Stimulated activated naive CD8-positive, alpha-beta T cell treated with anti-CD3 and anti-CD28 coated beads, Interleukin-15, amount 100 ng/mL, for 72 hours (primary cell): ENCODE measurements around the gene ELP5.

Source experiments
- ATAC-seq: fragments of 150-1000 bp; cut with Tn5 transposase; 2 replicates; pipeline ENCODE4 v1.10.0; 2021; ENCODE audit warnings: mild to moderate bottlenecking, moderate library complexity
- DNase-seq, 2 donors: peaks; one replicate each; pipeline ENCODE4 v3.0.0; 2021 to 2022
- H3K27ac Mint-ChIP-seq, 2 donors: one replicate each; pipeline ENCODE4 v1.8.0; 2022; ENCODE audit warnings: mild to moderate bottlenecking in 2 of 2, mixed read lengths in 2 of 2, moderate library complexity in 2 of 2
- H3K27me3 Mint-ChIP-seq: one replicate; pipeline ENCODE4 v1.8.0; 2022; ENCODE audit warnings: mixed read lengths
- H3K4me1 Mint-ChIP-seq: one replicate; pipeline ENCODE4 v1.8.0; 2022; ENCODE audit warnings: mild to moderate bottlenecking, mixed read lengths
- H3K4me3 Mint-ChIP-seq, 2 donors: one replicate each; pipeline ENCODE4 v1.8.0; 2022; ENCODE audit warnings: mild to moderate bottlenecking in 2 of 2, mixed read lengths in 2 of 2, moderate library complexity in 1 of 2
- H3K9me3 Mint-ChIP-seq, 2 donors: one replicate each; pipeline ENCODE4 v1.8.0; 2022; ENCODE audit warnings: mixed read lengths in 2 of 2

ELP5 gene

DNA sequence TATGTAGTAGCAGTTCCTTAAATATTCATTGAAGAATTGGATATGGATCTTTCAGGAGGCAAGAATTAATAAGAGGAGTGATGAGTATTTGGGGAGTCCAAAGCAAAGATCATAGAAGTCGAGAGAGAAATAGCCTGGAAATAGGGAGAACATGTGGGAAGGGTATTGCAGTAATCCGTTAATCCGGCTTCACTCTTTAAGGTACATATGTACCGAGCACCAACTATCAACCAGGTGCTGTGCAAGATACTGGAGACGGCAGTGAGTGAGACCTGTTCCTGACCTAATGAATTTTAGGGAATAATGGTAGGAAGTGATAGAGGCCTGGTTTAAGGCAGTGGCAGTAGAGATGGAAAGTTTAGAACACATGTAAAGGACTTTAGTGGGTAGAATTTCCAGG, 1.1 kb downstream of the ELP5 start:
- Mint-ChIP-seq H3K27ac (peak overlapping the region; percentile 98 to 100), H3K27me3 (no peaks in the 10 kb centered on the region), H3K4me3 (peak overlapping the region; percentile 94 to 99), H3K4me1 (peaks cover 51% of the 10 kb centered on the region), H3K9me3 (no peaks in the 10 kb centered on the region)
- no peak for ATAC-seq
- no peak for DNase-seq

DNA sequence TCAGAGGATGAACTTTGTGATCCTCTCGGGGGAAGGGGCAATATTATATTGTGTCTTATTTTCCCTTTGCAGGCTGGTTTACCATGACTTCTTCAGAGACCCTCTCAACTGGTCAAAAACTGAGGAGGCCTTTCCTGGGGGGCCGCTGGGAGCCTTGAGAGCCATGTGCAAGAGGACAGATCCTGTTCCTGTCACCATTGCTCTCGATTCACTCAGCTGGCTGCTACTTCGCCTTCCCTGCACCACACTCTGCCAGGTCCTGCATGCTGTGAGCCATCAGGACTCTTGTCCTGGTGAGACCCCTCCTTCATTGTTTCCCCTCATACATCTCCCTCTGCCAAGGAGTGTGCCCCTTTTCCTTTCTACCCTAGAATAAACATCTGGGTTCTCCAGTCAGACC, 2.5 kb downstream of the ELP5 start:
- Mint-ChIP-seq H3K4me1 (peaks cover 52% of the 10 kb centered on the region), H3K27ac (peak overlapping the region; percentile 14 to 79), H3K4me3 (peak overlapping the region in 1 of 2 donors; percentile 43), H3K27me3 (no peaks in the 10 kb centered on the region), H3K9me3 (no peaks in the 10 kb centered on the region)
- ATAC-seq (no peak), DNase-seq (no peak)

DNA sequence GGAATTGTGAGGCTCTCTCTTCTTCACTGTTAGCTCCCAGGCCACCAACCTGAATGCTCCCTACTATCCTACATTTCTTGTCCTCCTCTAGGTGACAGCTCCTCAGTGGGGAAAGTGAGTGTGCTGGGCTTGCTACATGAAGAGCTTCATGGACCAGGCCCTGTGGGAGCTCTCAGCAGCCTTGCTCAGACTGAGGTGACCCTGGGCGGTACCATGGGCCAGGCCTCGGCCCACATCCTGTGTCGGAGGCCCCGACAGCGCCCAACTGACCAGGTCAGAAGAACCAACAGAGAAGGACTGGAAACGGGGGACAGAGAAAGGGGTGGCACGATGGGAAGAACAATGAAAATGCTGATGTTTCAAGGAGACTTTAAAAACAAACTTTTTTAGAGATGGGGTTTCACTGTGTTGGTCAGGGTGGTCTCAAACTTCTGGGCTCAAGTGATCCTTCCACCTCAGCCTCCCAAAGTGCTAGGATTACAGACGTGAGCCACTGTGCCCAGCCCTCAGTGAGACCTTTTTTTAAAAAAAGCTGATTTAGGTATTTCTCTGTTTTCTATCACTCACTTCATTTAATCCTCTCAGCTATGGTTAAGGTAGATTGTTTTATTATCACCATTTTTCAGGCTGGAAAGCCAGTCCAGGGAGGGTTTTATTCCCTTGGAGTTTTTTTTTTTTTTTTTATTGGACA, 4.9 kb downstream of the ELP5 start:
- Mint-ChIP-seq H3K27ac (no peak overlapping the region), H3K9me3 (no peaks in the 10 kb centered on the region), H3K4me3 (no peak overlapping the region), H3K27me3 (peaks cover 3% of the 10 kb centered on the region), H3K4me1 (peaks cover 60% of the 10 kb centered on the region)
- ATAC-seq (no peak), DNase-seq (no peak)

DNA sequence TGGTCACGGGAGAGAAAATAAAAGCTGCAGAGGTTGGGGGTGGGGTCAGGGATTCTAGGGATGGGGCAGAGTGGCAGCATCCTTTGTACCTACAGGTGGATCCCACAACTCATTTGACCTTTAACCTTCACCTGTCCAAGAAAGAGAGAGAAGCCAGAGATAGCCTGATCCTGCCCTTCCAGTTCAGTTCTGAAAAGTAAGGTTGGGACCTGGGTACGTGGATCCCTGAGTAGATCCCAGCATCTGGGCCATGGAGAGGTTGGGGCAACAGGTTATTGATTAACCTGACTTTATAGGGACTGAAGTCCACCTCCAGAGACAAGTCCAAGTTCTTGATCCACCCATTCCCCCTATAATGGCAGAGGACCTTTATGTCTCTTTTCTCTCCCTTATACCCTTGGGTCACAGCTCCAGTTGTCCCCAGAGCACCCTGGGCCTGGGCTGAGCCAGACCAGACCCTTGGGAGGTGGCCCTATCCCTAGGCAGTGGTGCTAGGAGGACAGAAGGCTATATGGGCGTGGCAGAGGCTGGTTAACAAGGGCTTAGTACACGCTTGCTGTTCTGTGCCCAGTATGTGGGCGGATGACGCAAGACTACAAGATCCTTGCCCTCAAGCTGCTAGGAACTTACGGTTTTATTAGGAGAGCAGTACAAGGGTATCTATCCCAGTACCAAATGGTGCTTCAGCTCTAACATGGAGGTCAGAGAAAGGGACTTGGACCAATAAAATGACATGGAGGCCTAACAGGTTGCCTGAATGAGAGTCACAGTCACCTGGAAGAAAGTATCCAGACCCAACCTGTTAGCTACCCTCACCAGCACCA, 6.9 kb downstream of the ELP5 start:
- H3K27me3 Mint-ChIP-seq = peaks cover 23% of the 10 kb centered on the region
- H3K27ac Mint-ChIP-seq = peak overlapping the region in 1 of 2 donors; percentile 68
- H3K4me1 Mint-ChIP-seq = peaks cover 62% of the 10 kb centered on the region
- H3K4me3 Mint-ChIP-seq = peak overlapping the region in 1 of 2 donors; percentile 25
- ATAC-seq (no peak), DNase-seq (no peak)
- H3K9me3 Mint-ChIP-seq = no peaks in the 10 kb centered on the region

DNA sequence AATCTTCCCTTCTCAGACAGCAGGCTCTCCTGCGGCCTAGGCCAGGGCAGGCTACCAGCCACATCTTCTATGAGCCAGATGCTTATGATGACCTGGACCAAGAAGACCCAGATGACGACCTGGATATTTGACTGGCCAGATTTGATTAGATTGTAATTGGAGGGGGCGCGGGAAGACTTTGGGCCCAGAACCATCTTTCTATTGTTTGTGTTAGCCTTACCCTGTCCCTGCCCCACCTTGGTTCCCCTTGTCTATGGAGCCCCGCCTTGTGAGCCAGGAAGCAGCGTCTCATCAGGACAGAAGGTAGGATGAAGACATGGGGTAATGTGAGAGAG, 7.5 kb downstream of the ELP5 start:
- DNase-seq (no peak), ATAC-seq (no peak)
- H3K4me3 Mint-ChIP-seq = peak overlapping the region in 1 of 2 donors; percentile 25
- peaks cover 28% of the 10 kb centered on the region for H3K27me3 Mint-ChIP-seq
- no peaks in the 10 kb centered on the region for H3K9me3 Mint-ChIP-seq
- H3K4me1 Mint-ChIP-seq = peaks cover 59% of the 10 kb centered on the region
- H3K27ac Mint-ChIP-seq = peak overlapping the region in 1 of 2 donors; percentile 81

DNA sequence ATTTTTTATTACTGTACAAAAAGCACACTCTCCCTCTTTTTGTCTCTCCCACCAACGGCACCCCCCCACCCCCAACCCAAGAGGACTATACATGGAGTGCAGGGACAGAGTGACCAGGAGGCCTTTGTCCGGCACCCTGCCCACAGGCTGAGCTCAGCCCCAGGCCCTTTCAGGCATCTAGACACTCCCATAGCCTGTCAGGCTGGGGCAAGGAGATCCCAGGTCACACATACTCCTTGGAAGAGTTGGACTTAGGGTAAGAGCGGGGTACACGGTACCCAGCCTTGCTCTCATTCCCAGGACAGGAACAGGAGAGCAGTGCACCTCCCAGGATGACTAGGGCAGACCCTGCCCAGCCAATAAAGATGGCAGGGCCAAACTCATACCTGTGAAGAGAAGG, 8.1 kb downstream of the ELP5 start:
- Mint-ChIP-seq H3K27ac (peak overlapping the region; percentile 64 to 78), H3K4me1 (peaks cover 54% of the 10 kb centered on the region), H3K27me3 (peaks cover 28% of the 10 kb centered on the region), H3K4me3 (peak overlapping the region; percentile 76 to 80), H3K9me3 (no peaks in the 10 kb centered on the region)
- no peak for DNase-seq
- ATAC-seq = no peak

DNA sequence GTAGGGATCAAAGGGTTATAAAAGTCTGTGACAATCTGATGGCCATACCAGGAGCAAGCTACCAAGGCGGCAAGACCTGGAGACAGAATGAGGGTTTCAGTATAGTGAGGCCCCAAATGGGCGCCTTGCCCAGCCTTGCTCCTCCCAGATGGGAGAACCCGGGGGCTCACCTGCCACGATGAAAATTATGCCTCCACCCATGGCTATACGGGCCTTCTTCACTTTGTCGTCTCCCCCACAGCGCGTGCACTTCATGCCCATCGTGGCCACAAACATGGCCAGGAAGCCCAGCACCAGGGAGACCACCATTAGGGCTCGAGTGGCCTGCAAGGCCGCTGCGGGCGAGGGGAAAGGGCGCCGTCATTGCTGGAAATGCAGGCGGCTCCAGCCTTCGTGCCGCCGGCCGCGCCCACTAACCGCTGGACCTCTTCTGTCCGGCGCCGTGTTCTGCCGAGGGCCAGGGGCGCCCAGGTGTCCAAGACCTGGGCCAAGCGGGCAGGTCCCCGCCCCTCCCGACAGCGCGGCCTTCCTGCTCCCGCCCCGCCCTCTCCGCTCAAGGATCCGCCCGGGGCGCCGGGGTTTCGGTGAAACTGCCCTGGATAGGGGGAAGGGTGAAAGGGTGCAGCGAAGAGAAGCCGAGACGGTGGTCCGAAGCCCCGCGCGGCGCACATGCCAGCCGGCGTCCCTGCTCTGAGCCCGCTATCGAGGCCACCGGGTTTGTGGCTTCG, 8.8 kb downstream of the ELP5 start:
- DNase-seq (peak in 1 of 2 donors; percentile 62), ATAC-seq (peak; percentile 77)
- H3K4me1 Mint-ChIP-seq = peaks cover 54% of the 10 kb centered on the region
- H3K4me3 Mint-ChIP-seq = peak overlapping the region; percentile 76 to 80
- peaks cover 28% of the 10 kb centered on the region for H3K27me3 Mint-ChIP-seq
- H3K27ac Mint-ChIP-seq = peak overlapping the region; percentile 64 to 91
- H3K9me3 Mint-ChIP-seq = no peaks in the 10 kb centered on the region

DNA sequence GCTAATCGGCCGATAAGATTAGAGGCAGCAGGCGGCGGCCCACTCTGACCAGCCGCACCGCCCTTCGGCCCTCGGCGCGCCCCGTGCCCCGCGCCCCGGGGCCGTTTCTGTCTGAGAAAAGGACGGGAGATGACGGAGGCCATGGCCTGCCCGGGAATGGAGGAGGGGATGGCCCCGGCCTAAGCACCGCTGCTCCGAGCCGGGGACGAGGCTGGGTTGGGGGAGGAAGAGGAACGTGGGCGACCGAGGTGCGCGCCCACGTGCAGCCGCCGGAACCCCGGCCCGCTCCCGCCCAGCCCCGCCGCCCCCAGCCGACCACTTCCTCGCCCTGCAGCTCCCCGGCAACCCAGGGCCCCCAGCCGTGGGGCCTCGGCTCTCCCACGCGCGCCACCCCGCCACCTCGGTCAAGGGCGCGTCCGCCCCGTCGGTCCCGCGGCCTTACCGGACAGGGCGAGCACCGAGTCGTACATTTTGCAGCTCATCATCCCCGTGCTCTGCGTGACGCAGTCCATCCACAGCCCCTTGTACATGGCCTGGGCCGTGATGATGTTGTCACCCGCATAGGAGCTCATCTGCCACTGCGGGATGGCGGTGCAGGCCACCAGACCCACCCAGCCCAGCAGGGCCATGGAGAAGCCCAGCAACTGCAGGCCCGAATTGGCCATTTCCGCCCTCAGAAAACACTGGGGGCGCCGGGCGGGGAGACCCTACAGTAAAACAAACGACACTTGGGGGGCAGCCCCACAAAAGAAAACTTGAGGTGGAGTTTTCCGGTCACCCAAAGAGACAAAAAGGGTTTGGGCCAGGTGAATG, 9.6 kb downstream of the ELP5 start:
- Mint-ChIP-seq H3K4me3 (peak overlapping the region; percentile 82 to 83), H3K9me3 (no peaks in the 10 kb centered on the region), H3K4me1 (peaks cover 54% of the 10 kb centered on the region), H3K27me3 (peaks cover 28% of the 10 kb centered on the region), H3K27ac (peak overlapping the region; percentile 64 to 91)
- ATAC-seq (peak; percentile 78), DNase-seq (peak in 1 of 2 donors; percentile 55)

DNA sequence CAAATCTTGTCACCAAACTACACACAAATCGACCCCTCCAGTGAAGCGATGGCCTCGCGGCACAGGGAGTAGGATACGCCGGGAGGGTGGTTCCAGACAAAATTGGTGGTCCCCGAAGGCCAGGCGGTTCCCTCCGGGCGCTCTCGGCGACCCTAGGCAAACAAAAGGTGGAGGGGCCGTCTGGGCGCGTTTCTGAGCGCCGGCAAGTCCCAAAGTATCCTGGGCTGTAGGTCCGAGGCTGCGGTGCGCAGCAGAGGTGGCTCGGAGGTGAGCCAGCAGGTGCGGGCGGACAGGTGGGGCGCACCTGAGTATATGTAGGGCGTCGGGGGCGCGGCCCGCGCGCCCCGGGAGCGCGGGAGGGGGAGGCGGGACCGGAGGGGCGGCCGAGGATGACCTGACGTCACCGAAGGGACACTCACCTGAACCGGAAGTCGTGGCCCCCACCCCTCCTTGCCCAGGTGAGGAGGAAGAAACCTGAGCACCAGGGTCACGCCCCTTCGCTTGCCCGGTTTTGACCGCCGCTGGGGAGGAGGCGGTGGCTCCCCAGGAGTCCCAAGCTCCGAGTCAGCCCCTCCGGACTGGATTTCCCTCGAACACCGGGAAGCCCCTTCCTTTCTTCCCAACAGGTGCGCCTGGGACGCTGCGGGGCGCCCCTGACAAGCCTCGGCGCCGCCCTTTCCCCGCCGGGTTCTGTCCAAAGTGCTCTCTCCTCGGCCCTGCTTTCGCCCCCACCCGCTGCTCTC, 10.3 kb downstream of the ELP5 start, which contains the start of gene CLDN7:
TSS of gene CLDN7 (minus strand) at position 287 of the 743 bp plus-strand sequence. CDS start 435 bp downstream, outside the sequence.
- Mint-ChIP-seq H3K9me3 (no peaks in the 10 kb centered on the region), H3K4me3 (peak within 1 kb of the TSS; percentile 83 to 84), H3K27ac (peak within 1 kb of the TSS; percentile 64 to 74), H3K27me3 (peaks cover 28% of the 10 kb centered on the region), H3K4me1 (peaks cover 54% of the 10 kb centered on the region)
- ATAC-seq = no peak
- DNase-seq = no peak

DNA sequence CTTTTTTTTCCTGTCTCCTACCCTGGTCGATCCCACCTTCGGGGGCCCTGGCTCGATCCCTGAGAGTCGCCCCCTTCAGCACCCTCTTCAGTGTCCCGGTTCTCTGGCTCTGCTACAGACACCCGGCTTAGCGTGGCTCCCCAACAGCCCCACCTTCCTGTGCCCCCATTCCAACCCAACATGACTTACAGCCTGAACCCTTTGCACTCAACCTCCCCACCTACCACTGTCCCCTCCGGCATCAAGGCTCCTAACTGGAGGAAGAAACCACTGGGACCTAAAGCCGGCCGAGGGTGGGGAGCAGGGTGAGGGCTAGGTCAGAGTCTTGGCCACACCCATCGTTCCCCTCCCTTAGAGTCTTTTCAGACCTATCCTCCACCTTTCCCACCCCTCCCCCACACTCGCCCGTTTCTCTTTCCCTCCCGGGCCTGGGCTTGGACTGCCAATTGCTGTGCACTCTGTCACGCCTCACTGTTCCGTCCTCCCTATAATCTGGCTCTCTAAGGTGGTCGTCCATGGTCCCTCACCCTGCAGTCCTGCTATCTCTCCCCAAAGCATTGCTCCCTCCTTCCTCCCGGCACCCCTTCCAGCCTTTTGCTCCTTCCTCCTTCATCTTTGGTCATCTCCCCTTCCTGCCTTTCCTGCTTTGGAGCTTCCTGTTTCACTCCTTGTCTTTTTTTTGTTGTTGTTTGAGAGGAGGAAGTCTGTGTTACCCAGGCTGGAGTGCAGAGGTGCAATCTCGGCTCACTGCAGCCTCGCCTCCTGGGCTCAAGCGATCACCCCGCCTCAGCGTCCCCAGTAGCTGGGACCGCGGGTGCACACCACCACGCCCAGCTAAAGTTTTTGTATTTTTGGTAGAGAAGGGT, 11.2 kb downstream of the ELP5 start:
- peak overlapping the region; percentile 70 to 84 for H3K4me3 Mint-ChIP-seq
- H3K27me3 Mint-ChIP-seq = peaks cover 28% of the 10 kb centered on the region
- H3K27ac Mint-ChIP-seq = peak overlapping the region; percentile 4 to 54
- no peak for ATAC-seq
- no peaks in the 10 kb centered on the region for H3K9me3 Mint-ChIP-seq
- peaks cover 54% of the 10 kb centered on the region for H3K4me1 Mint-ChIP-seq
- DNase-seq = no peak

DNA sequence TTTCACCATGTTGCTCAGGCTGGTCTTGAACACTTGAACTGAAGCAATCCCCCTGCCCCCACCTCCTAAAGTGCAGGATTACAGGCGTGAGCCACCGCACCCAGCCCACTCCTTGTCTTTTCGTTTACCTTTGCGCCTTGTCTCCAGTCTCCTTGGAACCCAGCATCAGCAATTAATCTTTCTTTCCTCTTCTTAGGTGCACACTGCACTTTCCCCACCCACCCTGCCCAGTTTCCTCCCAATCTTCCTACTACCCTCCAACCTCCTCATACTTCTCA, 11.7 kb downstream of the ELP5 start:
- peak overlapping the region; percentile 70 to 84 for H3K4me3 Mint-ChIP-seq
- H3K27ac Mint-ChIP-seq = no peak overlapping the region
- no peaks in the 10 kb centered on the region for H3K9me3 Mint-ChIP-seq
- no peak for ATAC-seq
- H3K27me3 Mint-ChIP-seq = peaks cover 28% of the 10 kb centered on the region
- DNase-seq = no peak
- H3K4me1 Mint-ChIP-seq = peaks cover 50% of the 10 kb centered on the region

DNA sequence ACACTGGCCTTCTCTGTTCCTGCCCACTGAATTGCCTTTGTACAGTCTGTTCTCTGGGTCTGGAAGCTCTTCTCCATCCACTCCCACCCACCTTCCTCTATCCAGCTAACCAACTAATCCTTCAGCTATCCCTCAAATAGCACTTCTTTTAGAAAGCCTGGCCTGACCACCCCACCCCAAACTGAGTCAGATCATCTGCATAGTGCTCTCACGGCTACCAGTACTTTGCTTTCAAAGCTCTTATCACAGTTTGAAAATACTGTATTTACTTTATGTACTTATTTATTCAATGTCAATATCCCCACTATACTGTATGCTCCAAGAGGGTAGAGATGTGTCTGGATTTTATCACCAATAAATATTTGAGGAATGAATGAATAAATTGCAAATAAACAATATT, 14.8 kb downstream of the ELP5 start:
- DNase-seq (no peak), ATAC-seq (no peak)
- Mint-ChIP-seq H3K4me3 (no peak overlapping the region), H3K4me1 (peaks cover 25% of the 10 kb centered on the region), H3K27ac (no peak overlapping the region), H3K9me3 (no peaks in the 10 kb centered on the region), H3K27me3 (peaks cover 26% of the 10 kb centered on the region)

DNA sequence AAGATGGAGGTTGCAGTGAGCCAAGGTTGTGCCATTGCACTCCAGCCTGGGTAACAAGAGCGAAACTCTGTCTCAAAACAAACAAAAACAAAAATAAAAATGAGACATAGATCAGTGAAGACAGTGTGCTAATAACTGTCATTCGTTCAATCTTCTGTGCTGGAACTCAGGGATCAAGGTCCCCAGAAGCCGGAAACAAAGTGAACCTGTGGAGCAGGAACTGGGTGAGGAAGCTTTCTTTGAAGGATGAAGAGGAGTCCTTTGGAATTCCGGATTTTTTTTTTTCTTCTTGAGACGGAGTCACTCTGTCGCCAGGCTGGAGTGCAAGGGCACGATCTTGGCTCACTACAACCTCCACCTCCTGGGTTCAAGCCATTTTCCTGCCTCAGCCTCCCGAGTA, 27.4 kb downstream of the ELP5 start:
- Mint-ChIP-seq H3K27me3 (peaks cover 43% of the 10 kb centered on the region), H3K27ac (no peak overlapping the region), H3K4me3 (no peak overlapping the region), H3K9me3 (no peaks in the 10 kb centered on the region), H3K4me1 (peaks cover 39% of the 10 kb centered on the region)
- ATAC-seq (no peak), DNase-seq (no peak)

DNA sequence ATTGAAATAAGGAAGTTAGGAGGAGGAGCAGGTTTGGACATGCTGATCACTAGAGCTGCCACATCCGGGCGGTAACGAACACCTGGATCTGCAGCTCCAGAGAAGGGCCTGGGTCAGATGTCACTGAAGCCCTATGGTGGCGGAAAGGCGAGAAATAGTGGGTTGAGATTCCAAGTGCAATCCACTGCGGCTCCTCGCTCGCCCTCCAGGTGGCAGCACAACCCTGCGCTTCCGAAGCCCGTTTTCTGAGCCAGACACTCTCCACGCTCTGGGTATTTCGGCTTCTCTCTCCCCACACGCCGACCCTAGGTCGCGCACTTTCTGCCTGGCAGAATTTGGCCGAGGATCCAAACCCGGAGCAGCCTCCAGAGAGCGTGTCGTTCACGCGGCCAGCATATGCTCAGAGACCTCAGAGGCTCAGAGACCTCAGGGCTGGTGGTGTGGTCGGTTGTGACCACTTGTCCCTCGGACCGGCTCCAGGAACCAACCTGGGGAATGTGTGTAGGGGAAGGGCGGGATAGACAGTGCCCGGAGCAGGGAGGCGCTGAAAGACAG, 28.6 kb downstream of the ELP5 start:
- Mint-ChIP-seq H3K27ac (peak overlapping the region; percentile 20 to 72), H3K27me3 (peaks cover 45% of the 10 kb centered on the region), H3K4me3 (peak overlapping the region; percentile 87 to 95), H3K9me3 (no peaks in the 10 kb centered on the region), H3K4me1 (peaks cover 39% of the 10 kb centered on the region)
- ATAC-seq (peak; percentile 87), DNase-seq (peak; percentile 68 to 89)
